Right renal cortex interstitium (tissue), 3 donors: ENCODE data around the gene DOCK3. TPM values are rescaled to one million over a fixed set of nuclear protein-coding genes. Genes with fewer than 3 reads are reported as not detected.
"Not testable (repeated sequence)": the region's sequence is repeated elsewhere in the genome, so short reads cannot be mapped to it uniquely, and the experiment has no call there.

Experiments used
- DNase-seq, 3 donors: peaks; one replicate each; pipeline ENCODE4 v3.0.0-alpha.2; 2013; ENCODE audit warnings: low read depth in 3 of 3, low spot score in 2 of 3
- polyA plus RNA-seq, 3 donors: library from polyadenylated mRNA; unstranded; fragments of 120-200 nt; gene quantifications; one replicate each; pipeline ENCODE4 v1.2.1, GENCODE V29; 2013; ENCODE audit not compliant: insufficient read length in 3 of 3

Gene DOCK3
- polyA plus RNA-seq, 3 donors = 0.88 to 1.4 (median 1.2) TPM

- DNase-seq = no peak
These were observed 23.3 kb upstream of the DOCK3 start for GRCh38 chr3:50651445-50651844.

GRCh38 chr3:50651920-50652529, 22.7 kb upstream of the DOCK3 start:
- DNase-seq = no peak

- no peak for DNase-seq
These were observed 22.0 kb upstream of the DOCK3 start for GRCh38 chr3:50652709-50653108.

GRCh38 chr3:50653937-50654595, 20.7 kb upstream of the DOCK3 start:
- DNase-seq = no peak

GRCh38 chr3:50655009-50655830, 19.5 kb upstream of the DOCK3 start:
- no peak for DNase-seq

GRCh38 chr3:50656417-50657195, 18.1 kb upstream of the DOCK3 start:
- no peak for DNase-seq

- no peak for DNase-seq
These were observed 17.3 kb upstream of the DOCK3 start for GRCh38 chr3:50657407-50657806.

- no peak for DNase-seq
These were observed 16.9 kb upstream of the DOCK3 start for GRCh38 chr3:50657816-50658215.

GRCh38 chr3:50658416-50658815, 16.3 kb upstream of the DOCK3 start:
- DNase-seq = no peak

GRCh38 chr3:50658831-50659230, 15.9 kb upstream of the DOCK3 start:
- DNase-seq = no peak

GRCh38 chr3:50660386-50660785, 14.3 kb upstream of the DOCK3 start:
- no peak for DNase-seq

- DNase-seq = no peak
These were observed 13.3 kb upstream of the DOCK3 start for GRCh38 chr3:50661321-50661837.

GRCh38 chr3:50662408-50662807, 12.3 kb upstream of the DOCK3 start:
- DNase-seq = no peak

- DNase-seq = no peak
These were observed 9.5 kb upstream of the DOCK3 start for GRCh38 chr3:50665081-50665840.

- not testable (repeated sequence) for DNase-seq
These were observed 8.9 kb upstream of the DOCK3 start for GRCh38 chr3:50665841-50666115.

- no peak for DNase-seq
These were observed 7.9 kb upstream of the DOCK3 start for GRCh38 chr3:50666837-50667236.

GRCh38 chr3:50671331-50671730, 3.4 kb upstream of the DOCK3 start:
- no peak for DNase-seq

- DNase-seq = no peak
These were observed 2.1 kb upstream of the DOCK3 start for GRCh38 chr3:50672656-50673055.

GRCh38 chr3:50673931-50674330, 796 bp upstream of the DOCK3 start:
- DNase-seq = no peak
